GM21381 (cell line): ENCODE data around the gene RPS27A.
"Not testable (repeated sequence)": the region's sequence is repeated elsewhere in the genome, so short reads cannot be mapped to it uniquely, and the experiment has no call there.

Source experiments
- ATAC-seq: cut with Tn5 transposase; IDR thresholded peaks from one replicate; pipeline ENCODE4 v1.9.1; 2021; ENCODE audit warnings: mild to moderate bottlenecking, moderate library complexity; ENCODE audit not compliant: unreplicated experiment

Gene RPS27A

GRCh38 chr2:55236992-55237543 lies 4.6 kb downstream of the RPS27A start:
- no peak for ATAC-seq

GRCh38 chr2:55239656-55240222 lies 7.3 kb downstream of the RPS27A start:
- ATAC-seq: no peak

- ATAC-seq: not testable (repeated sequence)
These were observed 9.1 kb downstream of the RPS27A start for GRCh38 chr2:55241582-55241981.

- no peak for ATAC-seq
These were observed 10.1 kb downstream of the RPS27A start for GRCh38 chr2:55242617-55243016.

GRCh38 chr2:55245411-55245810 lies 12.9 kb downstream of the RPS27A start:
- ATAC-seq: no peak

GRCh38 chr2:55247025-55247424 lies 14.5 kb downstream of the RPS27A start:
- ATAC-seq: no peak

- no peak for ATAC-seq
These were observed 20.3 kb downstream of the RPS27A start for GRCh38 chr2:55252832-55253231.

GRCh38 chr2:55259586-55259985 lies 27.1 kb downstream of the RPS27A start:
- not testable (repeated sequence) for ATAC-seq

- ATAC-seq: no peak
These were observed 35.9 kb downstream of the RPS27A start for GRCh38 chr2:55268288-55268906.

GRCh38 chr2:55268907-55269644 lies 36.6 kb downstream of the RPS27A start, which contains the start of gene MTIF2:
MTIF2 (minus strand) TSS chr2:55269231; CDS start chr2:55263858, 5,373 bp downstream.
- peak; percentile 99 for ATAC-seq

- ATAC-seq: no peak
These were observed 37.1 kb downstream of the RPS27A start for GRCh38 chr2:55269645-55269990.

- ATAC-seq: not testable (repeated sequence)
These were observed 41.9 kb downstream of the RPS27A start for GRCh38 chr2:55274346-55274745.

- no peak for ATAC-seq
These were observed 44.8 kb downstream of the RPS27A start for GRCh38 chr2:55277310-55277709.

- ATAC-seq: not testable (repeated sequence)
These were observed 46.8 kb downstream of the RPS27A start for GRCh38 chr2:55279214-55279835.

- ATAC-seq: not testable (repeated sequence)
These were observed 47.5 kb downstream of the RPS27A start for GRCh38 chr2:55279859-55280424.

- not testable (repeated sequence) for ATAC-seq
These were observed 48.5 kb downstream of the RPS27A start for GRCh38 chr2:55280851-55281546.

- peak; percentile 99 for ATAC-seq
These were observed 49.8 kb downstream of the RPS27A start for GRCh38 chr2:55282110-55282917.

GRCh38 chr2:55283083-55283482 lies 50.6 kb downstream of the RPS27A start:
- no peak for ATAC-seq
